Stimulated activated CD4-positive, alpha-beta T cell treated with anti-CD3 and anti-CD28 coated beads, Interleukin-4, amount 100 ng/mL, for 48 hours (primary cell): ENCODE results near the gene NARF.

Experiments used
- DNase-seq, 2 donors: peaks; one replicate each; pipeline ENCODE4 v3.0.0-alpha.2; 2020; ENCODE audit warnings: low read depth in 2 of 2

NARF gene

GRCh38 chr17:82433560-82434215, 24.9 kb upstream of the NARF start:
- no peak for DNase-seq

GRCh38 chr17:82434216-82434565, 24.4 kb upstream of the NARF start:
- DNase-seq = no peak

GRCh38 chr17:82435103-82435502, 23.4 kb upstream of the NARF start:
- DNase-seq = no peak

- no peak for DNase-seq
These were observed 22.6 kb upstream of the NARF start for GRCh38 chr17:82435601-82436583.

GRCh38 chr17:82436601-82437324, 21.8 kb upstream of the NARF start:
- DNase-seq = no peak

- DNase-seq = no peak
These were observed 21.2 kb upstream of the NARF start for GRCh38 chr17:82437325-82437668.

GRCh38 chr17:82438401-82439193, 19.9 kb upstream of the NARF start:
- DNase-seq = no peak

- no peak for DNase-seq
These were observed 19.2 kb upstream of the NARF start for GRCh38 chr17:82439194-82439828.

- no peak for DNase-seq
These were observed 18.6 kb upstream of the NARF start for GRCh38 chr17:82439829-82440365.

- no peak for DNase-seq
These were observed 18.0 kb upstream of the NARF start for GRCh38 chr17:82440469-82440981.

GRCh38 chr17:82440991-82441627, 17.4 kb upstream of the NARF start:
- no peak for DNase-seq

- no peak for DNase-seq
These were observed 16.7 kb upstream of the NARF start for GRCh38 chr17:82441691-82442487.

GRCh38 chr17:82442643-82443464, 15.7 kb upstream of the NARF start:
- no peak for DNase-seq

- no peak for DNase-seq
These were observed 14.9 kb upstream of the NARF start for GRCh38 chr17:82443465-82444283.

- DNase-seq = no peak
These were observed 14.2 kb upstream of the NARF start for GRCh38 chr17:82444284-82444893.

- DNase-seq = no peak
These were observed 13.5 kb upstream of the NARF start for GRCh38 chr17:82444941-82445521.

GRCh38 chr17:82445542-82445941, 13.0 kb upstream of the NARF start:
- DNase-seq = no peak
